Measurements from ENCODE around the gene RPL7L1.
"Not testable (repeated sequence)": the region's sequence is repeated elsewhere in the genome, so short reads cannot be mapped to it uniquely, and the experiment has no call there.

The RPL7L1 gene

DNA sequence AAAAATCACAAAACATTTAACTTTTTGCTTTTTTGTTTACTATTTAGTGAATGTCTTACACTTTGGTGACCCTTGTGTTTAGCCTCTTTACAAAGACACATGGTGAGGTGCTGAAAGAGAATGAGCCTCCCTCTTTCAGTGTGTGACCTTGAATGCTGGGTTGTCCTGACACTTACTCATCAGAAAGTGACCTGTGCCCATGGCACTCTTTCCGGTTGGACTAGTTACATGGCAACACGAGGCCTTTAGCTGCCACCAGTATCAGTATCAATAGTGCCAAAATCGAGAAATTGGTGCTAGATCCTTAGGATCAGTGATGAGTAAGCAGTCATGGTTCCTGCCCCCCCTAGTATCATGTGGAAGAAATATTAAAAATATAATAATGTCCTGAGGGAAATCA is 1.7 kb upstream of the RPL7L1 start:
- peaks cover 13% of the 10 kb centered on the region for H3K36me3 ChIP-seq (ENCODE audit: insufficient read depth, insufficient read length, low read length)
- TF ChIP-seq YY1 (IDR thresholded peaks at IDR 0.05; ENCODE audit: insufficient read depth, insufficient read length) (no peak), ZNF274 (IDR thresholded peaks at IDR 0.05; ENCODE audit: low read depth, low read length) (no peak), SUZ12 (IDR thresholded peaks at IDR 0.05; ENCODE audit: extremely low read depth, insufficient read depth, insufficient read length) (no peak)
- H3K9ac ChIP-seq (ENCODE audit: insufficient read length, low read depth) = no peak overlapping the region
- H3K4me1 ChIP-seq (ENCODE audit: insufficient read depth, insufficient read length) = no peaks in the 10 kb centered on the region
- DNase-seq (ENCODE audit: low read depth, low spot score) = no peak
- H3K9me3 ChIP-seq (ENCODE audit: insufficient read depth, low read length) = no peaks in the 10 kb centered on the region
- H3K4me3 ChIP-seq (ENCODE audit: insufficient read length, low read depth) = no peak overlapping the region
- no peaks in the 10 kb centered on the region for H3K27me3 ChIP-seq (ENCODE audit: insufficient read depth, insufficient read length)

DNA sequence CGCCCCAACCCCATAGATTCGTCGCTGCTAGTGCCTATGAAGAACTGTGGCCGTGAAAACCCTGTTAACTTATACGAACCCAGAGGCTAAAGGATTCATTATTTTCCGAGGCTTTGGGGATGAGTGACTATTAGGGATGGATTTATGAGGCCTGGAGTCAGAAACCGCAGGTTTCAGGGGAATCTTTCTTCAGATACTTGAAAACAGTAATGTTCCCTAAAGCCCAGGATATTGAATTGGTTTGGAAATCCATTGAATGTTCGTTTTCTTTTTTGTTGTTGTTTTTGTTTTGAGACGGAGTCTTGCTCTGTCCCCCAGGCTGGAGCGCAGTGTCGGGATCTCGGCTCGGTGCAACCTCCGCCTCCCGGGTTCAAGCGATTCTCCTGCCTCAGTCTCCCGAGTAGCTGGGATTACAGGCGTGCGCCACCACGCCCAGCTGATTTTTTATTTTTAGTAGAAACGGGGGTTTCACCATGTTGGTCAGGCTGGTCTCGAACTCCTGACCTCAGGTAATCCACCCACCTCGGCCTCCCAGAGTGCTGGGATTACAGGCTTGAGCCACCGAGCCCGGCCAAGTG is 913 bp downstream of the RPL7L1 start:
- H3K4me1 ChIP-seq (ENCODE audit: insufficient read depth, insufficient read length); DNase-seq (ENCODE audit: low read depth, low spot score); H3K9me3 ChIP-seq (ENCODE audit: insufficient read depth, low read length); H3K27me3 ChIP-seq (ENCODE audit: insufficient read depth, insufficient read length): not testable (repeated sequence)
- Histone ChIP-seq H3K4me3 (ENCODE audit: insufficient read length, low read depth) (peak overlapping the region; percentile 94), H3K9ac (ENCODE audit: insufficient read length, low read depth) (peak overlapping the region; percentile 96), H3K36me3 (ENCODE audit: insufficient read depth, insufficient read length, low read length) (peaks cover 36% of the 10 kb centered on the region)

DNA sequence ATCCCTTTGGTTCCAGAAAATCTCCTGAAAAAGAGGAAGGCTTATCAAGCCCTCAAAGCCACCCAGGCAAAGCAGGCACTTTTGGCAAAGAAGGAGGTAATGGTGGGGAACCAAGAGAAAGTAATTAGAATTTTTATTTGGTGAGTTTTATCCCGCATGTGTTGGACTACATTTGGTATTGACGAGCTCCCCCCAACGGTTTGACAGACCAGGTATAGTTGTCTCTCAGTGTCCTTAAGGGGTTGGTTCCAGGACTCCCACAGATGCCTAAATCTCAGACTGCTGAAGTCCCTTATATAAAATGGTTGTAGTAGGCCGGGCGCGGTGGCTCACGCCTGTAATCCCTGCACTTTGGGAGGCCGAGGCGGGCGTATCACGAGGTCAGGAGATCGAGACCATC is 1.5 kb downstream of the RPL7L1 start:
- peaks cover 41% of the 10 kb centered on the region for H3K36me3 ChIP-seq (ENCODE audit: insufficient read depth, insufficient read length, low read length)
- not testable (repeated sequence) for H3K4me1 ChIP-seq (ENCODE audit: insufficient read depth, insufficient read length); H3K27me3 ChIP-seq (ENCODE audit: insufficient read depth, insufficient read length); DNase-seq (ENCODE audit: low read depth, low spot score); H3K9me3 ChIP-seq (ENCODE audit: insufficient read depth, low read length)
- peak overlapping the region; percentile 94 for H3K4me3 ChIP-seq (ENCODE audit: insufficient read length, low read depth)
- H3K9ac ChIP-seq (ENCODE audit: insufficient read length, low read depth) = peak overlapping the region; percentile 42

DNA sequence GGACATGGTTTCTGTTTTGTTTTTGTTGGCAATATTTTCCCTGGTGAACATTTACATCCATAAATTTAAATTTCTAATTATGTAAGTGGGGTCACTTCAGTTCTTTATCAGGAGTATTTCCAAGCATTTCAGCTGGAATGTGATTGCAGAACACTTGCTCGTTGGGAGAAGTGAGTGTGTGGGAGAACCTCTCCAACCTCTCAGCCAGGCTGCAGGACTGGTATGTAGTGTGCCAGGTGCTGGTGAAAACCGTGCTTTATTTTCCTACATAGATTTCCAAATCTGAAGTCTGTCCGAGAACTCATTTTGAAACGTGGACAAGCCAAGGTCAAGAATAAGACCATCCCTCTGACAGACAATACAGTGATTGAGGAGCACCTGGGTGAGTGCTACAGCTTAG is 6.3 kb downstream of the RPL7L1 start:
- Histone ChIP-seq H3K4me3 (ENCODE audit: insufficient read length, low read depth) (no peak overlapping the region), H3K4me1 (ENCODE audit: insufficient read depth, insufficient read length) (no peaks in the 10 kb centered on the region), H3K36me3 (ENCODE audit: insufficient read depth, insufficient read length, low read length) (peaks cover 50% of the 10 kb centered on the region), H3K9me3 (ENCODE audit: insufficient read depth, low read length) (no peaks in the 10 kb centered on the region), H3K9ac (ENCODE audit: insufficient read length, low read depth) (no peak overlapping the region), H3K27me3 (ENCODE audit: insufficient read depth, insufficient read length) (no peaks in the 10 kb centered on the region)
- TF ChIP-seq ZNF274 (IDR thresholded peaks at IDR 0.05; ENCODE audit: low read depth, low read length) = no peak
- no peak for TF ChIP-seq SUZ12 (IDR thresholded peaks at IDR 0.05; ENCODE audit: extremely low read depth, insufficient read depth, insufficient read length)
- no peak for TF ChIP-seq YY1 (IDR thresholded peaks at IDR 0.05; ENCODE audit: insufficient read depth, insufficient read length)
- DNase-seq (ENCODE audit: low read depth, low spot score) = no peak

DNA sequence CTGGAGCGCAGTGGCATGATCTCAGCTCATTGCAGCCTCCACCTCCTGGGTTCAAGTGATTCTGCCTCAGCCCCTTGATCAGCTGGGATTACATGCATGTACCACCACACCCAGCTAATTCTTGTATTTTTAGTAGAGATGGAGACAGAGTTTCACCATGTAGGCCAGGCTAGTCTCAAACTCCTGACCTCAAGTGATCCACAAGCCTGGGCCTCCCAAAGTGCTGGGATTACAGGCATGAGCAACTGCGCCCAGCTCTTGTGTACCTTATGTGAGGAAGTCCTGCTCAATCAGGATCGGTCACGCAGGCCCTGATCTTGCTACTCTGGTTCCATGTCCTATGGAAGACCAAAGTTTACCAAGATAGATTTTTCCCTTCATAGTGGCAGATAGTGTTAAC is 8.8 kb downstream of the RPL7L1 start:
- H3K4me1 ChIP-seq (ENCODE audit: insufficient read depth, insufficient read length); H3K9me3 ChIP-seq (ENCODE audit: insufficient read depth, low read length); H3K4me3 ChIP-seq (ENCODE audit: insufficient read length, low read depth); DNase-seq (ENCODE audit: low read depth, low spot score); H3K27me3 ChIP-seq (ENCODE audit: insufficient read depth, insufficient read length); H3K9ac ChIP-seq (ENCODE audit: insufficient read length, low read depth): not testable (repeated sequence)
- H3K36me3 ChIP-seq (ENCODE audit: insufficient read depth, insufficient read length, low read length) = peaks cover 33% of the 10 kb centered on the region

DNA sequence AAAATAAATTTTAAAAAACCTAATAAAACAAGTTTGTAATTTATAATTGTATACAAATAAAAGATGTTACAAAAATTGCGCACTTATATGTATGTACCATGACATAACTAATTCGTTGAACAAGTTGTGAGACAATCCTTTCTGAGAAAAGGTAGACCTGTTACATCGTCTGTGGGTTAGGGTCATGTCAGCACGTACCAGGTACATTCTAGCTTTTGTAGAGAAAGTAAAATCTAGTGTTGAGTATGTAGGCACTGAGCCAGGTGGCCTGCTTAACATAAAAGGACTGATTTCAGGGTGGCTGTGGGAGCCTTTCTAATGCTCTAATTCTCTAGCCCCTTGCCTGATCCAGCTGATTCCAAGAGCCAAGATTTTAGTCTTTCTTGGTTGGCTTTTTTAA is 10.4 kb downstream of the RPL7L1 start:
- Histone ChIP-seq H3K27me3 (ENCODE audit: insufficient read depth, insufficient read length) (no peaks in the 10 kb centered on the region), H3K9ac (ENCODE audit: insufficient read length, low read depth) (peak overlapping the region; percentile 70), H3K36me3 (ENCODE audit: insufficient read depth, insufficient read length, low read length) (peaks cover 17% of the 10 kb centered on the region), H3K9me3 (ENCODE audit: insufficient read depth, low read length) (no peaks in the 10 kb centered on the region), H3K4me3 (ENCODE audit: insufficient read length, low read depth) (peak overlapping the region; percentile 83), H3K4me1 (ENCODE audit: insufficient read depth, insufficient read length) (no peaks in the 10 kb centered on the region)
- TF ChIP-seq SUZ12 (IDR thresholded peaks at IDR 0.05; ENCODE audit: extremely low read depth, insufficient read depth, insufficient read length) = no peak
- no peak for TF ChIP-seq YY1 (IDR thresholded peaks at IDR 0.05; ENCODE audit: insufficient read depth, insufficient read length)
- no peak for DNase-seq (ENCODE audit: low read depth, low spot score)

DNA sequence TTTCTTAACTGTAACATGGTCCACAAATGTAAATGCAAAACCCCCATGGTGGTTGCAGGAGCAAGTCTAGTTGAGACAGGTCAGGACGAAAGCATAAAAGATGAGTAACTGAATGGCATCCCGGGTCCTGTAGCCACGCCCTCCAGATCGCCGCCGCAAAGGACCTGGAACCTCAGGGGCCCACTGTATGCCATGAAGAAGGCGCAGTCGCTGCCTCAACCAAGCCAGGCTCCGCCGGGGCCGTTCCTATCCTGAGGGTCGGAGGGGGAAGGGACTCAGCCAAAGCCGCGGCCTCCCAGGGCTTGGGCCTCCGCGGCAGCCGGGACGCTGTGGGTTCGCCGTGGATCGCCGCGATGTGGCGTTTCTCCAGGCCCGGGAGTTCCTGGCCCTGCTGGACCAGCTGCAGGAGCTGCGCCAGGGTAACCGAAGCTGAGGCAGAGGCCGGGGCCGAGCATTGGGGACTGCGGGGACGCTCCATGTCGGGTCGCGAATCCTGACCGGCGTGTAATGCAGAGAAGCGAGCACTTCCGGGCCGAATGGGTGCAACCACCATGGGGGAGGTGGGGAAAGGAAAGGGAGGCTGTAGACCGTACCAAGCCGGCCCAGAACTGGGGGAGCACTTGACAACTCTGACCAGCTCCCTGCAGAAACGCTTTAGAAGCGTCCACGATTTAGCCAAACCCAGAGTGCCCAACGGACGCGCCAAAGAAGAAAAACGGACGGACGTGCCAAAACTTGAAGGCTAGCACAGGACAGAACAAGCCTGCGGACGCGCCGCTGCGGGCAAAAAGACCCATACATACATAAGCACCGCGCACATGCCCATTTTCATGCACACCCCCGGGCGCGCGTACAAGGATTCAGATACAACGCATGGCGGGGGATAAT is 11.1 kb downstream of the RPL7L1 start:
- no peaks in the 10 kb centered on the region for H3K27me3 ChIP-seq (ENCODE audit: insufficient read depth, insufficient read length)
- TF ChIP-seq SUZ12 (IDR thresholded peaks at IDR 0.05; ENCODE audit: extremely low read depth, insufficient read depth, insufficient read length) (no peak), ZNF274 (IDR thresholded peaks at IDR 0.05; ENCODE audit: low read depth, low read length) (no peak), YY1 (IDR thresholded peaks at IDR 0.05; ENCODE audit: insufficient read depth, insufficient read length) (no peak)
- H3K4me1 ChIP-seq (ENCODE audit: insufficient read depth, insufficient read length) = no peaks in the 10 kb centered on the region
- DNase-seq (ENCODE audit: low read depth, low spot score) = peak; percentile 89
- no peaks in the 10 kb centered on the region for H3K9me3 ChIP-seq (ENCODE audit: insufficient read depth, low read length)
- peaks cover 14% of the 10 kb centered on the region for H3K36me3 ChIP-seq (ENCODE audit: insufficient read depth, insufficient read length, low read length)
- peak overlapping the region; percentile 95 for H3K9ac ChIP-seq (ENCODE audit: insufficient read length, low read depth)
- peak overlapping the region; percentile 83 for H3K4me3 ChIP-seq (ENCODE audit: insufficient read length, low read depth)
